HEK293 (cell line): ENCODE results near the gene ATP8A2.
"Not testable (repeated sequence)": the region's sequence is repeated elsewhere in the genome, so short reads cannot be mapped to it uniquely, and the experiment has no call there.

Source experiments
- CTCF ChIA-PET: fragments of 350-600 bp; formaldehyde crosslinking; extraction: SDS; loops from one replicate; lab custom pipeline; 2021; ENCODE audit warnings: antibody characterized with exemption; lab: Yijun Ruan, JAX
- POLR2A ChIA-PET: fragments of 300-600 bp; formaldehyde crosslinking; extraction: SDS; loops from one replicate; lab custom pipeline; 2020; ENCODE audit warnings: antibody characterized with exemption, inconsistent platforms; lab: Yijun Ruan, JAX
- H3K27ac ChIP-seq: fragments of 200-500 bp; sonication (Bioruptor generic); 2 replicates; pipeline ENCODE4 v1.5.1; 2014; ENCODE audit warnings: low read depth, low read length, control low read depth, inconsistent platforms; ENCODE audit errors: extremely low read depth
- H3K36me3 ChIP-seq, 2 experiments: fragments of 200-500 bp in 1 of 2; sonication (Bioruptor generic) in 1 of 2; 1 replicate in 1 of 2; 2 replicates in 1 of 2; pipeline ENCODE4 v1.5.1; 2014 to 2017; ENCODE audit warnings: inconsistent platforms in 2 of 2, low read length in 2 of 2; ENCODE audit not compliant: control insufficient read depth in 2 of 2, insufficient read depth in 1 of 2
- H3K4me1 ChIP-seq: fragments of 200-500 bp; sonication (Bioruptor generic); 2 replicates; pipeline ENCODE4 v1.5.1; 2014; ENCODE audit warnings: mild to moderate bottlenecking, low read length, inconsistent platforms; ENCODE audit not compliant: control insufficient read depth, insufficient read depth
- H3K4me3 ChIP-seq: 2 replicates; pipeline ENCODE4 v1.5.1; 2011; ENCODE audit warnings: low read depth, mild to moderate bottlenecking, control low read depth, low read length, moderate library complexity
- H3K9me3 ChIP-seq: fragments of 200-500 bp; sonication (Bioruptor generic); 2 replicates; pipeline ENCODE4 v1.5.1; 2014; ENCODE audit warnings: low read depth, low read length, inconsistent platforms; ENCODE audit not compliant: control insufficient read depth, insufficient read depth
- GFI1B ChIP-seq: fragments of 450-650 bp; formaldehyde crosslinking; IDR thresholded peaks from 2 replicates; pipeline ENCODE4 v1.5.1; 2016; ENCODE audit warnings: missing biosample characterization, missing genetic modification characterization
- RBAK ChIP-seq: fragments of 450-650 bp; formaldehyde crosslinking; IDR thresholded peaks from 2 replicates; pipeline ENCODE4 v1.5.1; 2016; ENCODE audit warnings: missing biosample characterization, missing genetic modification characterization
- ZBTB20 ChIP-seq: fragments of 450-650 bp; formaldehyde crosslinking; IDR thresholded peaks from 2 replicates; pipeline ENCODE4 v1.5.1; 2016; ENCODE audit warnings: missing biosample characterization, missing genetic modification characterization
- ZBTB48 ChIP-seq: fragments of 450-650 bp; formaldehyde crosslinking; IDR thresholded peaks from 2 replicates; pipeline ENCODE4 v1.5.1; 2016; ENCODE audit warnings: missing biosample characterization, missing genetic modification characterization
- ZFHX2 ChIP-seq: fragments of 450-650 bp; formaldehyde crosslinking; conservative IDR thresholded peaks from 2 replicates; pipeline ENCODE4 v1.5.1; 2016; ENCODE audit warnings: missing biosample characterization, missing genetic modification characterization
- ZNF133 ChIP-seq: fragments of 450-650 bp; formaldehyde crosslinking; IDR thresholded peaks from 2 replicates; pipeline ENCODE4 v1.5.1; 2016; ENCODE audit warnings: missing biosample characterization, missing genetic modification characterization
- ZNF138 ChIP-seq: fragments of 450-650 bp; formaldehyde crosslinking; IDR thresholded peaks from 2 replicates; pipeline ENCODE4 v1.5.1; 2016; ENCODE audit warnings: missing biosample characterization, missing genetic modification characterization, borderline replicate concordance
- ZNF155 ChIP-seq: fragments of 450-650 bp; formaldehyde crosslinking; IDR thresholded peaks from 2 replicates; pipeline ENCODE4 v1.5.1; 2016; ENCODE audit warnings: missing biosample characterization, missing genetic modification characterization
- ZNF335 ChIP-seq: fragments of 450-650 bp; formaldehyde crosslinking; conservative IDR thresholded peaks from 2 replicates; pipeline ENCODE4 v1.5.1; 2016; ENCODE audit warnings: missing biosample characterization, missing genetic modification characterization
- ZNF600 ChIP-seq: fragments of 450-650 bp; formaldehyde crosslinking; IDR thresholded peaks from 2 replicates; pipeline ENCODE4 v1.5.1; 2016; ENCODE audit warnings: missing biosample characterization, missing genetic modification characterization
- ZNF654 ChIP-seq: fragments of 450-650 bp; formaldehyde crosslinking; IDR thresholded peaks from 2 replicates; pipeline ENCODE4 v1.5.1; 2016; ENCODE audit warnings: low read depth, missing biosample characterization, missing genetic modification characterization
- ZNF747 ChIP-seq: fragments of 450-650 bp; formaldehyde crosslinking; IDR thresholded peaks from 2 replicates; pipeline ENCODE4 v1.5.1; 2016; ENCODE audit warnings: missing biosample characterization, missing genetic modification characterization
- ZNF843 ChIP-seq: fragments of 450-650 bp; formaldehyde crosslinking; IDR thresholded peaks from 2 replicates; pipeline ENCODE4 v1.5.1; 2016; ENCODE audit warnings: missing biosample characterization, missing genetic modification characterization
- TF ChIP-seq, protein P1 (sequence below): fragments of 450-650 bp; formaldehyde crosslinking; IDR thresholded peaks from 2 replicates; pipeline ENCODE4 v1.5.1; 2017; ENCODE audit warnings: missing biosample characterization, mild to moderate bottlenecking, missing genetic modification characterization, moderate library complexity
- TF ChIP-seq, protein P2 (sequence below): fragments of 450-650 bp; formaldehyde crosslinking; IDR thresholded peaks from 2 replicates; pipeline ENCODE4 v1.5.1; 2016; ENCODE audit warnings: missing biosample characterization, missing genetic modification characterization, low read depth
- TF ChIP-seq, protein P3 (sequence below): fragments of 450-650 bp; formaldehyde crosslinking; IDR thresholded peaks from 2 replicates; pipeline ENCODE4 v1.5.1; 2016; ENCODE audit warnings: missing biosample characterization, missing genetic modification characterization, borderline replicate concordance

ATP8A2 gene

DNA sequence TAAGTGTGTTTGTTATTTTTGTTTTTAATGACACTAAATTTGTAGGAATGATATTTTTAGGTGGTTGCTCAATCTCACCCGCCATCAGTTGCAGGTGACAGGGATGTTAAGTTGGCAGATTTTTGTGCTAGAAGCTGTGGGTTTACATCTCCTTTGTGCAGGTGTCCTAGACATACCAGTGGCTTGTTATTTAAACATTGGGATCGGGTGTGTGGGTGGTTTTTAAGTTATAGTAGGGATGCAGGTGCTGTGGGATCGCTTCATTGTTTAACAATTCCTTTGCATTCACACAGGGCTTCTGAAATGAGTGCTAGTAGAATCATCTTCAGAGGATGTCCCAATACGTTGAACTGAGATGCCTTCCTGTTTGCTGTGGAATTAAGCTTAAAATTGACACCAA is 580.1 kb downstream of the ATP8A2 start (continued):
- TF ChIP-seq ZNF654 (tag by site-specific recombination): no peak
- TF ChIP-seq ZNF155 (tag by site-specific recombination): no peak
- no peak for TF ChIP-seq ZBTB48 (tag by site-specific recombination)
- TF ChIP-seq ZNF335 (tag by site-specific recombination): no peak
- TF ChIP-seq ZNF600 (tag by site-specific recombination): no peak

DNA sequence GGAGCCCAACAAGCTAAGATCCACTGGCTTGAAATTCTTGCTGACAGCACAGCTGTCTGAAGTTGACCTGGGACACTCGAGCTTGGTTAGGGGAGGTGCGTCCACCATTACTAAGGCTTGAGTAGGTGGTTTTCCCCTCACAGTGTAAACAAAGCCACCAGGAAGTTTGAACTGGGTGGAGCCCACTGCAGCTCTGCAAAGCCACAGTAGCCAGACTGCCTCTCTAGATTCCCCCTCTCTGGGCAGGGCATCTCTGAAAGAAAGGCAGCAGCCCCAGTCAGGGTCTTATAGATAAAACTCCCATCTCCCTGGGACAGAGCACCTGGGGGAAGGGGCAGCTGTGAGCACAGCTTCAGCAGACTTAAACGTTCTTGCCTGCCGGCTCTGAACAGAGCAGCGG is 582.3 kb downstream of the ATP8A2 start:
- CTCF ChIA-PET, POLR2A ChIA-PET, H3K27ac ChIP-seq: not testable (repeated sequence)

DNA sequence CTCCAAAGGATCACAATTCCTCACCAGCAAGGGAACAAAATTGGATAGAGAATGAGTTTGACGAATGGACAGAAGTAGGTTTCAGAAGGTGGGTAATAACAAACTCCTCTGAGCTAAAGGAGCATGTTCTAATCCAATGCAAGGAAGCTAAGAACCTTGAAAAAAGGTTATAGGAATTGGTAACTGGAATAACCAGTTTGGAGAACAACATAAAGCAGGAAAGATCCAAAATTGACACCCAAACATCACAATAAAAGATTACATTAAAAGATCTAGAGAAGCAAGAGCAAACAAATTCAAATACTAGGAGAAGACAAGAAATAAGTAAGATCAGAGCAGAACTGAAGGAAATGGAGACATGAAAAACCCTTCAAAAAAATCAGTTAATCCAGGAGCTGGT is 583.2 kb downstream of the ATP8A2 start:
- POLR2A ChIA-PET: not testable (repeated sequence)

More for the DNA sequence above, 582.3 kb downstream of the ATP8A2 start:
- not testable (repeated sequence) for H3K36me3 ChIP-seq, H3K9me3 ChIP-seq, H3K4me3 ChIP-seq, H3K4me1 ChIP-seq

DNA sequence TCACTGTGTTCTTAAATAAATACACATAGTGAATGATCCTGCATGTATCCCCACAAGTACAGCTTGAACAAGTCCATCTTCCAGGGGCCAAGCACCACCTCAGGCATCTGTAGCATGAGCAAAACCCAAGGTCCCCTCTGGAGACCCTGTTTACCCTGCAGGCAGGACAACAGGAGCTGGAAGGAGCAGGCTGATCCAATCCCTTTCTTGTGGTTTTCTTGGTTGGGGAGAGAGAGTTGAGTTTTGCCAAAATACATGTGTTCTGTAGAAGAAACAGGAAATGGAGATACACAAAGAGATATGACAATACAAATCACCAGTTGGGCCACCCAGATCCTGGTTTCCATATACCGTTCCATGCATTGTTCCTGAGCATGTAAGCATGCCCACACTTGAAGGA is 587.2 kb downstream of the ATP8A2 start:
- H3K4me1 ChIP-seq: peaks cover 2% of the 10 kb centered on the region; the same call in 1 of the 2 replicates
- ChIA-PET CTCF (no interaction called here), POLR2A (no interaction called here)
- no peak overlapping the region for H3K4me3 ChIP-seq
- H3K27ac ChIP-seq: no peak overlapping the region
- no peaks in the 10 kb centered on the region for H3K36me3 ChIP-seq
- no peaks in the 10 kb centered on the region for H3K9me3 ChIP-seq
- TF ChIP-seq ZNF138 (tag by site-specific recombination) (no peak), GFI1B (no peak), ZNF843 (tag by site-specific recombination) (no peak), ZFHX2 (tag by site-specific recombination) (no peak), RBAK (tag by site-specific recombination) (no peak), ZNF133 (no peak), ZNF747 (tag by site-specific recombination) (no peak), ZBTB20 (no peak)
- TF ChIP-seq, protein P1, sequence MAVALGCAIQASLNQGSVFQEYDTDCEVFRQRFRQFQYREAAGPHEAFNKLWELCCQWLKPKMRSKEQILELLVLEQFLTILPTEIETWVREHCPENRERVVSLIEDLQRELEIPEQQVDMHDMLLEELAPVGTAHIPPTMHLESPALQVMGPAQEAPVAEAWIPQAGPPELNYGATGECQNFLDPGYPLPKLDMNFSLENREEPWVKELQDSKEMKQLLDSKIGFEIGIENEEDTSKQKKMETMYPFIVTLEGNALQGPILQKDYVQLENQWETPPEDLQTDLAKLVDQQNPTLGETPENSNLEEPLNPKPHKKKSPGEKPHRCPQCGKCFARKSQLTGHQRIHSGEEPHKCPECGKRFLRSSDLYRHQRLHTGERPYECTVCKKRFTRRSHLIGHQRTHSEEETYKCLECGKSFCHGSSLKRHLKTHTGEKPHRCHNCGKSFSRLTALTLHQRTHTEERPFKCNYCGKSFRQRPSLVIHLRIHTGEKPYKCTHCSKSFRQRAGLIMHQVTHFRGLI: no peak
- TF ChIP-seq, protein P2, sequence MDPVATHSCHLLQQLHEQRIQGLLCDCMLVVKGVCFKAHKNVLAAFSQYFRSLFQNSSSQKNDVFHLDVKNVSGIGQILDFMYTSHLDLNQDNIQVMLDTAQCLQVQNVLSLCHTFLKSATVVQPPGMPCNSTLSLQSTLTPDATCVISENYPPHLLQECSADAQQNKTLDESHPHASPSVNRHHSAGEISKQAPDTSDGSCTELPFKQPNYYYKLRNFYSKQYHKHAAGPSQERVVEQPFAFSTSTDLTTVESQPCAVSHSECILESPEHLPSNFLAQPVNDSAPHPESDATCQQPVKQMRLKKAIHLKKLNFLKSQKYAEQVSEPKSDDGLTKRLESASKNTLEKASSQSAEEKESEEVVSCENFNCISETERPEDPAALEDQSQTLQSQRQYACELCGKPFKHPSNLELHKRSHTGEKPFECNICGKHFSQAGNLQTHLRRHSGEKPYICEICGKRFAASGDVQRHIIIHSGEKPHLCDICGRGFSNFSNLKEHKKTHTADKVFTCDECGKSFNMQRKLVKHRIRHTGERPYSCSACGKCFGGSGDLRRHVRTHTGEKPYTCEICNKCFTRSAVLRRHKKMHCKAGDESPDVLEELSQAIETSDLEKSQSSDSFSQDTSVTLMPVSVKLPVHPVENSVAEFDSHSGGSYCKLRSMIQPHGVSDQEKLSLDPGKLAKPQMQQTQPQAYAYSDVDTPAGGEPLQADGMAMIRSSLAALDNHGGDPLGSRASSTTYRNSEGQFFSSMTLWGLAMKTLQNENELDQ (tag by site-specific recombination): no peak
- TF ChIP-seq, protein P3, sequence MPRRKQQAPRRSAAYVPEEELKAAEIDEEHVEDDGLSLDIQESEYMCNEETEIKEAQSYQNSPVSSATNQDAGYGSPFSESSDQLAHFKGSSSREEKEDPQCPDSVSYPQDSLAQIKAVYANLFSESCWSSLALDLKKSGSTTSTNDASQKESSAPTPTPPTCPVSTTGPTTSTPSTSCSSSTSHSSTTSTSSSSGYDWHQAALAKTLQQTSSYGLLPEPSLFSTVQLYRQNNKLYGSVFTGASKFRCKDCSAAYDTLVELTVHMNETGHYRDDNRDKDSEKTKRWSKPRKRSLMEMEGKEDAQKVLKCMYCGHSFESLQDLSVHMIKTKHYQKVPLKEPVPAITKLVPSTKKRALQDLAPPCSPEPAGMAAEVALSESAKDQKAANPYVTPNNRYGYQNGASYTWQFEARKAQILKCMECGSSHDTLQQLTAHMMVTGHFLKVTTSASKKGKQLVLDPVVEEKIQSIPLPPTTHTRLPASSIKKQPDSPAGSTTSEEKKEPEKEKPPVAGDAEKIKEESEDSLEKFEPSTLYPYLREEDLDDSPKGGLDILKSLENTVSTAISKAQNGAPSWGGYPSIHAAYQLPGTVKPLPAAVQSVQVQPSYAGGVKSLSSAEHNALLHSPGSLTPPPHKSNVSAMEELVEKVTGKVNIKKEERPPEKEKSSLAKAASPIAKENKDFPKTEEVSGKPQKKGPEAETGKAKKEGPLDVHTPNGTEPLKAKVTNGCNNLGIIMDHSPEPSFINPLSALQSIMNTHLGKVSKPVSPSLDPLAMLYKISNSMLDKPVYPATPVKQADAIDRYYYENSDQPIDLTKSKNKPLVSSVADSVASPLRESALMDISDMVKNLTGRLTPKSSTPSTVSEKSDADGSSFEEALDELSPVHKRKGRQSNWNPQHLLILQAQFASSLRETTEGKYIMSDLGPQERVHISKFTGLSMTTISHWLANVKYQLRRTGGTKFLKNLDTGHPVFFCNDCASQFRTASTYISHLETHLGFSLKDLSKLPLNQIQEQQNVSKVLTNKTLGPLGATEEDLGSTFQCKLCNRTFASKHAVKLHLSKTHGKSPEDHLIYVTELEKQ (tag by site-specific recombination): no peak

More for the DNA sequence above, 583.2 kb downstream of the ATP8A2 start:
- H3K4me3 ChIP-seq, CTCF ChIA-PET, H3K36me3 ChIP-seq, H3K9me3 ChIP-seq, H3K27ac ChIP-seq, H3K4me1 ChIP-seq: not testable (repeated sequence)
